Cerebellar cortex (tissue), 1 donor: ENCODE data around the gene SARDH.

Experiments used
- DNase-seq: peaks from one replicate; pipeline ENCODE4 v3.0.0-alpha.2; 2015; ENCODE audit warnings: low spot score

The SARDH gene

GRCh38 chr9:133669182-133669801, 68.9 kb downstream of the SARDH start:
- no peak for DNase-seq

GRCh38 chr9:133667759-133668450, 70.2 kb downstream of the SARDH start:
- DNase-seq: no peak

- no peak for DNase-seq
Measured at GRCh38 chr9:133666845-133667244, 71.3 kb downstream of the SARDH start.

GRCh38 chr9:133666387-133666786, 71.8 kb downstream of the SARDH start:
- no peak for DNase-seq

GRCh38 chr9:133665535-133665934, 72.6 kb downstream of the SARDH start:
- no peak for DNase-seq

DNA sequence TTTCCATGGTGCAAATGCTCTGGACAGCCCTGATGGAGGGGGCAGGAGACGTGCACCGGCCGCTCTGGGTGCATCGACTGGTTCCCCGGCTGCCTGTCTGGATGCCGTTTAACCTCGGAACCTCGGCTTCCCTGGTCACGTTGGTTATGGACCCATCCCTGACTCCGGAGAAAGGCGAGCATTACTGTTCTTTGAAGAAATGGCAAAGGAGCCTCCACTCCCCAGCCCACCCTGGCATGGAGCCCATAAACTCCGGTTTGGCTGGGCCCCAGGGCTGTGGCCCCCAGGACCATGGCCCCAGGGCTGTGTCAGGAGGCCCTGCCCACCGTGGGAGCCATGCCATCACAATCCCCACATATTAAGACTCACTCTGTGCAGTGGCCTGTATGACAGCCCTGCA, 73.1 kb downstream of the SARDH start:
- no peak for DNase-seq

DNA sequence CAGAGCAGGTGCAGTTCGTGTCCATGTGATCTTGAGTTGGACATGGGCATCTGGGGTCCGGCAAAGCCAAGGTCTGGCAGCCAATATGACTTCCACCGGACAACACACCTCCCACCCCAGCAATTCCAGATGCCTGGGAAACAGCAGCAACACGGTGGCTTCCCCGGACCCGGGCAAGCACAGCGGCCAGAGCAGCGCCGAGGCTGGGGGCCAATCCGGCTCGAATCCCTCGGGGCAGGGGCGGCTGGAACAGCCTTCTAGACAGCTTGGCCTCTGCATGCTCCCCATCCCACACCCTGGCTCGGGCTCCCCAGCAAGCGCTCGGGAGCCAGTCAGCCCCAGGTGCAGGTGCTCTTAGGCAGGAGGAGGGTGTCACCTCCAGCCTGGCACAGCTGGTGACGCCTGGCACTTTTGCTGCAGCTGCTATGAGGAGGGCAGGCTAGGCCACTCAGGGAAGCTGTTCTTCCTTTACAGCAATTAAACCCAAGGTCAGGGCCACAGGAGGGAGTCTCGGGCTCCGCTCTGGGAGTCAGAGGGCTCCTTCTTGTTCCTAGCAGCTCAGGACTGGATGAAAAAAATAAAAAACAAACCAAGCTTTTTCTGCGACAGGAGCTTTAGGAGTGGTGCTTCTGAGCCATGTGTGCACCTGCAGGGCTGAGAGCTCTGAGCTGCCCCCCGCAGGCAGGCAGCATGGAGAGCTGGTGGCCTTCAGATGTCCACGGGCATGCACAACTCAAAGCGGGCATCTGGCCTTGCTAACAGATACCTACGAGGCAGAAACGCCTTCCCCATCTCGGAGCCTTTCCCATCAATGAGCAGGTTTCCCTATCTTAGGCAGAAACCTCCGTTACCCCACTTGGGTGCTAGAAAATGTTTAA, 73.7 kb downstream of the SARDH start:
- DNase-seq: no peak

GRCh38 chr9:133661846-133662540, 76.2 kb downstream of the SARDH start:
- no peak for DNase-seq

DNA sequence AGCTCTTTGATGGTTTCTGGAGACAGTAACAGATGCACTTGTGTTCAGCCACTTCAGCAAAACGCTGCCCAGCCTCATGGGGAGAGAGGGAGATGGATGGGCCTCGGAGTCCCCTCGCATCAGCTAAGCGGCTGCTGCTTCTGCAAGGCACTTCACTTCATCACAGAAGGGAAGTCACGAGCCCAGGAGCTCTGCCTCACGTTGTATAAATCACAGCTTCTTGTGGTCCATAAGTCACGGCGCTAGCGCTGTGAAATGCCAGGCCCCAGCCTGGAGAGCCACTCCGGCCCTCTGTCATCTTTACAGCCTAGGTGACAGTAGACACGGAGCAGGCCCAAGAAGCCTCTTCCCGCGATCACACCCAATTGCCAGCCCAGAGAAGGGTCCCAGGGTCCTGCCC, 78.6 kb downstream of the SARDH start:
- DNase-seq: no peak

GRCh38 chr9:133658442-133659431, 79.4 kb downstream of the SARDH start:
- no peak for DNase-seq

DNA sequence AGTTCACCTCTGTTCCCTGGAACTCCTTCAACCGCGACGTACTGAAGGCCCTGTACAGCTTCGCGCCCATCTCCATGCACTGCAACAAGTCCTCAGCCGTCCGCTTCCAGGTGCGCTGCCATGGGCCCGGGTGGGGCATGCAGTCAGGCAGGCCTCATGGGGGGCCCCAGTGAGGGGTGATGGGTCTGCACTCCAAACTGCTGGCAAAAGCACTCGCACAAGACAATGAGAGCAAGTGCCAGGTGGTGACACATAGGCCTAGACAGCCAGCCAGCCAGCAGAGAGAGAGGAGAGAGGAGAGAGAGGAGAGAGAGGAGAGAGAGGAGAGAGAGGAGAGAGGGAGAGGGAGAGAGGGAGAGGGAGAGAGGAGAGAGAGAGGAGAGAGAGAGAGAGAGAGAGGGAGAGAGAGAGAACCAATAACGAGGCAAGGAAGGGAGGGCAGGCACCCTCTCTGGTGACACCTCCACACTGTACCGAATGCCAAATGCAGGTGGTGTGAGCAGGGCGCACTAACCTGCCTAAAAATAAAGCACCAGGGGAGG, 81.0 kb downstream of the SARDH start:
- peak; percentile 62 for DNase-seq

DNA sequence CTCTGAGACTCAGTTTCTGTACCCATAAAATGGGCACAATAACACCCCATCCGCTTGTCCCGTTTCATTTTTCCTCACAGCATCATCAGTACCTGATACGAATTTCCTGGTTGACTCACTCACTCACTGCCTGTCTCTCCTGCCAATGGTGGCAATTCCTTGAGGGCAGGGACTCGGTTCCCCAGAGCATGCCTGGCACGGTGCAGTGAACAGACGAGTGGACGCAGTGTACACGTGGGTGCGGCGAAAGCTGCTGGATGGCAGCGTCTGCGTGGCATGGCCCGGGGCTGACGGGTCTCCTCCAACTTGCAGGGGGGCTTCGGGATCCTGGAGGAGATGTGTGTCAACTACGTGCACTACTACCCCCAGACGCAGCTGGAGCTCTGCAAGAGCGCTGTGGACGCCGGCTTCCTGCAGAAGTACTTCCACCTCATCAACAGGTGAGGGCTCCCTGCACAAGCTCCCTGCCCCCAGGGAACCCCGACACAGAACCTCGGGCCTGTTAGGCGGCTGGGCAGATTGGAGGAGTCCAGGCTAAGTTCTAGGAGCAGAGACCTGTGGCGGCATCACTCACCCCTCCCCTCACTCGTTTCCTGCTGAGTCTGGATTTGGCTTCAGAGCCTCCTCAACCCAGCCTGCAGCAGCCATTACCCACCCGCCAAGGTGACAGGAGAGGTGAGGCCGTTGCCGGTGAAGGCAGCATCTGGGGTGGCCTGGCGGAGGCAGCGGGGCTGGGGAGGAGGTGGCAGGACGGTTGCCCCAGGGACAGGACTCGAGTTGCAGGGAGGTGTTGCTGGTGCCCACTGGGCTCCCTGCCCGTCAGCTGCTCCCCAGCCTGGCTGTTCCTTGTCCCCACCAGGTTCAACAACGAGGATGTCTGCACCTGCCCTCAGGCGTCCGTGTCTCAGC, 81.7 kb downstream of the SARDH start:
- DNase-seq: no peak

GRCh38 chr9:133655701-133656100, 82.5 kb downstream of the SARDH start:
- DNase-seq: no peak

DNA sequence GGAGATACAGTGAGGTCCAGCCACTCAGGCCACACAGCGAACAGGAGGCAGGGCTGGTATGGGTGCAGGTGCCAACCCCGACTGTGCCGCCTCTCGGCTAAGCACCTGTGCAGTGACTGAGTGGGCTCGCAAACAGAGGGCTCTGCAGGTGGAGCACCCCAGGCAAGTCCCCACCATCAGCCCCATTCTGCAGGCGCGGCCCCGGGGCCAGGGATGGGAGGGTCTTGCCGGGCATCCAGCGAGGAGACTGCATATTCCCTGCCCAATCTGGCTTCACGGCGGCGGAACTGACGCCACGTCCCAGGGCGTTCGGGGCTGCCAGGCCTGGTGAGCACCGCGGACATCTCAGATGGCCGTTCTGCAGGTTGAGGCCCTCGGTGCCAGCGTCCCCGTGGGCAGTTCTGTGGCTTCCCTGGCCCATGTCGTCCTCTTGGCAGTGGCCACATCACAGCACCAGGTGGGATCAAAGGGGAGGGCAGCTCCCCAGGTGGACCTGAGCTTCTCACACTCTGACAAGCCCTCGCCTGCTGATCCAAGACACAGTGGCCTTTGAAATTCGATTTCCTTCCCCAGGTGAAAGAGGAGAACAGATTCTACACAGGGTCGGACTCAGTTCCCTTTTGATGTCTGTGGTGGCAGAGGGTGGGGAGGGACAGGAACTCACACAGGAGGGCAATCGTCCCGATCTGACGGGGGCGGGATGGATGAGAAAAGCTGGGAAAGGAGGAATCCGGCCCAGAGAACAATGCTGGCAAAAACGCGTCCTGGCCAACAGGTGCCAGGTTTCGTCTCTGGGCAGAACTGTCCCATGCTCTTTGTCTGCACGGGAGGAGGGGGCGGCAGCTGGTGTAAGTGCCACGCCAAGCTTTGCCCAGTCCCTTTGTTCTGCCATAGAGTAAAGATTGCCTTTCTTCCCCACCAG, 83.2 kb downstream of the SARDH start:
- peak; percentile 55 for DNase-seq

- no peak for DNase-seq
Measured at GRCh38 chr9:133653638-133654037, 84.5 kb downstream of the SARDH start.

- DNase-seq: no peak
Measured at GRCh38 chr9:133650026-133650425, 88.1 kb downstream of the SARDH start.

GRCh38 chr9:133649194-133649593, 89.0 kb downstream of the SARDH start:
- DNase-seq: no peak

DNA sequence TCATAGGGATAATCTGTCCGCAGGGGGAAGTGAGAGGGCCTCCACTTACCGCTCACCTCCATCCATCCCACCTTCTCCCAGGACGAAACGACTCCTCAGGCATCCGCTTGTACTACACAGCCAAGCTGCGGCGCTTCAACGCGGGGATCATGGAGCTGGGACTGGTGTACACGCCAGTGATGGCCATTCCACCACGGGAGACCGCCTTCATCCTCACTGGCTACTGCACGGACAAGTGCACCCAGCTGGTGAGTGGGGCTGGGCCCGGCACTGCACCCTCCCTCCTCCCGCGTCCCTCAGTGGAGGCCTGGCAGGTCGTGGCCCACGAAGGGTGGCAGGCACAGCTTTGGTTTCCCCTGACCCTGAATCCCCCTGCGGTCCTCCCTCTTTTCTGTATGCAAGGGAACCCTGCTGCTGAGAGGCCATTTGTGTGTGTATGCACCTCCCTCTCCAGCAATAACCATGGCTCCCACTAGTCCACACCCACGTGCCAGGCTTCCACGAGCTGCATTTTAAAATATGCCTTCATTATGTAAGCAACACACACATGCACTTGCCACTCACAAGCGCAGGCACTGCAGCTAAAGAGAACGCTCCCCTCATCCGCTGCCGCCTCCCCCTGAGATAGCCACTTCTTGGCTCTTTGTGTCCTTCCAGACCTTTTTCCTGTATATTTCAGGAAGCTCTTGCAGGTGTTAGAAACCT, 90.2 kb downstream of the SARDH start:
- DNase-seq: no peak
